GM18870 (cell line): ENCODE measurements around the gene ZFC3H1.
A peak's percentile ranks its signal among the peaks of the same experiment; 100 is the strongest.

Experiments used
- ATAC-seq: cut with Tn5 transposase; IDR thresholded peaks from one replicate; pipeline ENCODE4 v1.9.1; 2021; ENCODE audit warnings: moderate library complexity; ENCODE audit not compliant: unreplicated experiment

ZFC3H1 gene

DNA sequence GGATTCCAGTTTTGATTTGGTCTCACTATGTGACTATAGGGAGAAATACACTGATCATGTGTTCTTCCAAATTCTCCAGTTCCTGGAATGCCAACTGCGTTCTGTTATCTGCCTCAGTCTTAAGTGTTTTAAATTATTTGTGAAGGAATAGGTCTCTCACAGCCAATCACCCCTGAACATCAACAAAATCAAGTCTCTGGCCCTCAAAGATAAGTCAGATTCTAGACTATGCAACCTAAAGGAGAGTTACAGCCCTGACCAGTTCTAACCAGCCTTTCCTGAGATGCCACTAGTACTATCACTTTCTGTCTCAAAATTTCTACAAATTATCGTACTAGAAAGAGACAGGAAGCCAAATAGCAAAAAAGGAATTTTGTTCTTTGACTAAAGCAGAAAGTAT, 22.3 kb downstream of the ZFC3H1 start:
- ATAC-seq, result no peak

DNA sequence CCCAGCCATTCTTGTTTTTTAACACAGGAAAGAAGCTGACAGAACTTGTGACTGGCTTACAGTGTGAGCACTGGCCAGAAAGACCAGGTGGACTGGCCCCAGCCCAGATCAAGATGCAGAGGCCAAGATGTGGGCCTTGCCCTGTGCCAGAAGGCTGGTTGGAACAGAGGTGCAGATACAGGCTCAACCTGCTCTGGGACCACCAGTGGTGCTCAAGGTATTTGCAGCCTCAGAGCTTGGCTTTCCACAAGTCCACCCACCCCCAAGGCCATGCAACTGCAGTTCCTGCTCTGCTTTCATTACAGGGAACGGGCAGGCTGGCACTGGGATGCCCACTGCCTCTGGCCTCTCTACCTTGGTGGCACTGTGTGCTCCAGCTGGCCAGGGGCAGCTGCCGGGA, 23.3 kb downstream of the ZFC3H1 start:
- no peak for ATAC-seq

DNA sequence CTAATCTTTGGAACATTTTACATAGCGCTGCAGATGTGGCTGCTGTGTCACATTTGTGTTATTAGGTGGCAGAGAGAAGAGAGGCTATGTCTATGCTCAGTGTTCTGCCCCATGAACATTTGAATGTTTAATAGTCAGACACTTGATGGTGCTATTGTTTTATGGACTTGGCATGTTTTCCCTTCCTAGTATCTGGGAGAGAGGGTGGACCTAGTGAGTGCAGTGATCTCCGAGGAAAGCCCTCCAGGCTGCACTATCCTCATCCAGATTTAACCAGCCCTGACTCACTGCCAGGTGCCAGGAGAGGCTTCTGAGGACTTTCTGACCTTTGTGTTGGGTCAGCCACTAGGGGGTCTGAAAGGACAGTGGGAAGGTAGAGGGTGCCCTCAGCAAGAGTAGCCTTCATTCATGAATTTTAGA, 24.3 kb downstream of the ZFC3H1 start:
- no peak for ATAC-seq

GRCh38 chr12:71638499-71638898, 25.1 kb downstream of the ZFC3H1 start:
- ATAC-seq, result no peak

DNA sequence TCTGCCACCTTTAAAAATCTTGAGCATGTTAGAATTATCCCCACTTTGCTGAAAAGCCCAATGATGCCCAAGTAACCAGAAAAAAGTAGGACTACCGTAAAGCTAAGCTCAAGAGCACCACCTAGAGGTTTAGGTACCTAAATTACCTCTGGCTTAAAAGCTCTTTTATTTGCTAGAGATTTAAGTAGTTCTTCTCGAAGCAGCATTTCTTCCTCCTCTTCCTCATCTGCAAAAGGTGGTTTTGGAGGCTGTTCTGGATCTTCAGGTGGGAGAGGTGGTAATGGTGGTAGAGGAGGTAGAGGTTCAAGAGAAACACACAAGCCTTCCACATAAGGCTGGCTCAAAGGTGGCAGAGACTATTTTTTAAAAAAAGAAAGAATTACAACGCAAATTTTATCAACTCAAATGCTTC, 26.9 kb downstream of the ZFC3H1 start:
- peak; percentile 70 for ATAC-seq

DNA sequence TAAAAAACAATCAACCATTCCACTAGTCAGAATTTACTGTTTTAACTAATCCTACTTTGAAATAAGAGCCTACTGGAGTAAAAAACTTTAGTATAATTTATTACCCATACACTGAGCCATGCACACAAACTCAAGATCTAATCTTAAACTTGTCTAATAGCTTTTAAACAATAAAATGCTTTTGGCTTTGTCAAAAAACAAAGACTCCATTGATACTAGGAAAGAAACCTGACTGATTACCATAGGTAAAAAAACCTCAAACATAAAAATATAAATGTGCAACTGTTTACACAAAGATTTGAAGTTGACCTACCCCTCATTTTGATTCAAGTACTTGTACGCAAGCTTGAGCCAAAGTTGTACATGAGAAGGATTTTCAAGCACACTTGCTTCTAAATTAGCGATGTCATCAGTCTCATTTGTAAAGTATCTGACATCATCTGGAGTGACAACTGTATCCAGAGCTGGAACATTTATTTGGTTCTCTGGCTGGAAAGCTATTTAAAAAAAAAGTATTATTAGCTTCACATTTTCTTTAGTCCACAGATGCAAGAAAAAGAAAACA, 36.1 kb downstream of the ZFC3H1 start:
- no peak for ATAC-seq

GRCh38 chr12:71626768-71627167, 36.9 kb downstream of the ZFC3H1 start:
- no peak for ATAC-seq

GRCh38 chr12:71626098-71626497, 37.5 kb downstream of the ZFC3H1 start:
- peak; percentile 76 for ATAC-seq

DNA sequence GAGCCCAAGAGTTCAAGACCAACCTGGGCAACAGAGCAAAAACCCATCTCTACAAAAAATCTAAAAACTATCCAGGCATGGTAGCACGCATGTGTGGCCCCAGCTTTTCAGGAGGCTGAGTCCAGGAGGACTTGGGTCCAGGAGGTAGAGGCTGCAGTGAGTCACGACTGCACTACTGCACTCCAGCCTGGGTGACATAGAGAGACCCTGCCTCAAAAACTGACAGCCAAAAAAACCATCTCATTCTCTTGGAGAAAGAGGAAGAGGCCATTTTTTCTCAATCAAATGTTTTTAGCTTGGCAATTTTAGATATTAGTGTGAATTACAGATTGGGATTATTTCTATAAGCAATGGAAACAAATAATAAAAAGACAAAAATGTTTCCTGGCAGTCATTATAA, 38.2 kb downstream of the ZFC3H1 start:
- no peak for ATAC-seq

DNA sequence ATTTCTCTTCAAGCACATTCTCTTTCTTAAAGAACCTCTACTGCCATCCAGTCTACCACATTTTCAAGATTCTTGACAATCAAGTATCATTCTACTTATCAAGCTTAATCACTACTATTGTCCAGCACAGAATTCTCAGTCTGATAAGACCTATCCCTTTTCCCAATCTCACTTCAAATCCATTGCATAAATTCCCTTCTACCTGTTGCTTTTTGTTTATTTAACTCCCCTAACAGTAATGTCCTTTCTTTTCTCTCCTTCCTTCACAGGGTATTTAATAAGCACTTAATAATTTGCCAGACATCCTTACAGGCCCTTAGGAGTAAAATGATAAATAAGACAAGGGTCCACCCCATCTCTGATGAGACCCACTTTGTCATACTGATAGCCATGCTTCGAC, 41.7 kb downstream of the ZFC3H1 start:
- no peak for ATAC-seq

GRCh38 chr12:71610031-71610795, 53.4 kb downstream of the ZFC3H1 start:
- no peak for ATAC-seq

DNA sequence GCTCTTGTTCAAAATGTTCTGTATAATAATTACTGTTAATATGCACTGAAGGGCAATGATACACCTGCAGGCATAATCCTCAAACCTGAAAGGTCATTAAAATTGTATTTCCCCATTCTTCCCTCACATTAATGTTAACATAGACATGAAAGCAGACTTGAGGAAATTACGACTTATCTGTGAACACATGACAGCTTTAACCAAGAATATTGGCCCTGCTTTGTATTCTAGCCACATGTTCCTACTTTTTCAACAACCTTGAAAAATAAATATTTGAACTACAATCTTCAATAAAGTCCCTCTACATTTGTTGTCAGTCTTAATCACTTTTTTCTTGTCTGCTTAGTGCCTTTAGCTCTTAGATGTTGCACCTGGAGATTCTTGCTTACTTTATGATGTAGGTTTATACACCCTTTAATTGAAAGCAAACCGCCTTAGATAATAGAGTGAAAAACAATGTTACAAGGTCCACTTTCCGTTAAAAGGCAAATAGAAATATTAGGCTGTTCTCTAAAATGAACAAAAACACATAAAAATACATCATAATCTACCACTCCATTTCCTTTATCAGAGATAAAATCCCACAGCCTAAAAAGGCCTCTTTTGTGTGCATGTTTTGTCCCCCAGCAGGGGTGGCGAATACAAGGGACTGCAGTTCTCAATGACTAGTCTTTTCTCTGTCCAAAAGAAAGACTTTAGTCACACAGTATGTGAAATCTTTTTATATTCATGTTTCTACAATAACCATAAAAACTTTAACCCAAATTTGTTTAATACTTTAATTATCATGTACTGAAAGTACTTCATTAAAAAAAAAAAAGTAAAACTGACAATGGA, 55.9 kb downstream of the ZFC3H1 start:
- no peak for ATAC-seq

- no peak for ATAC-seq
These were observed 58.6 kb downstream of the ZFC3H1 start for GRCh38 chr12:71605039-71605438.

DNA sequence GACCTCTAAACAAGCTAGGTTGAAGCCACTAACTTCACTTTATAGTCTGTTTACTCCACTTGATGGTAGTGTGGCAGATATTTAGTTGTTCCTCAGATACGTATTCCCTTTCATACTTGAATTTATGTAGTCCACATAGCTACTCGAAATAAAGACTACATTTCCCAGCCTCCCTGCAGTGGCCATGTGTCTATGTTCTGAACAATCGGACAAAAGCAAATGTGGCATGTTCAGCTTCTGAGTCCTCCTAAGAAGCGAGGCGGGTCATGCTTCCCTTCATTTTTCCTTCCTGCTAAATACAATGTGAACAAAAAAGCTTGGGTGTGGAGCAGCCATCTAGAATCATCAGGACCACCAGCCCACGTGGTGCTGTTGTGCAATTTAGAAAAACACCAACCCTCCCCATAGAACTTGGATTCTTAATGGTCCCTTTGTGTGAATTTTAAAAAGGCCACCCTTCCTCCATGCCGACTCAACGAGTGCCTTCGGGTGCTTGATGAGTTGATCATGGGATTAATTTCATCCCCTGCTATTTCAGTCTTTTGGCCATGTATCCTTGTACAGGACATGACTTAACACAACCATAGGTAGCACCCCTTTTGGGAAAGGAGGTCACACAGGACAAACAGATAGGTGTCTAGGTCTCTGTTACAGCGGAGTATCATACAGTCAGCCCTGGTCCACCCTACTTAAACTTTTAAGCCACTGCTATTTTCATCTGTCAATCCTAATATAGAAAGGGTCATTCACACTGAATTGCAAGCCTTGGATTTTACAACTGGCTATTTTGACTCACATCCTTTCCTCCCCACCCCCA, 60.7 kb downstream of the ZFC3H1 start:
- no peak for ATAC-seq

DNA sequence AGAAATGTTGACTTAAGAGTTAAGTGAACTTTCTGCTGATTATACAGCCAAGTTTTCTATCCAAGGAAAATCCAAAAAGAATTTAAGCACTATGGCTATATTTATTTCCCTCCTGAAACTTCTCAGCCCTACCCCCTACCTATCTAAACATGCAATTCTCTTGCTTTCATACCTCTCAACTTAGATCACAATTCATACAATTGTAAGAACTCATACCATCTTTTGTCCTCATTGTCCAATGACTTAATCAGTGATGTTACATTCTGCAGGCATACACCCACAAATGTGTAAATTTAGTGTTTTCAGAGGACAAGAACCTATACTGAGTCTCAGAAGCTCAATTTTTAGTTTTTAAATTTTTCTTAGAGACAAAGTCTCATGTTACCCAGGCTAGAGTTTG, 62.1 kb downstream of the ZFC3H1 start:
- ATAC-seq, result no peak

- no peak for ATAC-seq
These were observed 64.4 kb downstream of the ZFC3H1 start for GRCh38 chr12:71599210-71599609.

DNA sequence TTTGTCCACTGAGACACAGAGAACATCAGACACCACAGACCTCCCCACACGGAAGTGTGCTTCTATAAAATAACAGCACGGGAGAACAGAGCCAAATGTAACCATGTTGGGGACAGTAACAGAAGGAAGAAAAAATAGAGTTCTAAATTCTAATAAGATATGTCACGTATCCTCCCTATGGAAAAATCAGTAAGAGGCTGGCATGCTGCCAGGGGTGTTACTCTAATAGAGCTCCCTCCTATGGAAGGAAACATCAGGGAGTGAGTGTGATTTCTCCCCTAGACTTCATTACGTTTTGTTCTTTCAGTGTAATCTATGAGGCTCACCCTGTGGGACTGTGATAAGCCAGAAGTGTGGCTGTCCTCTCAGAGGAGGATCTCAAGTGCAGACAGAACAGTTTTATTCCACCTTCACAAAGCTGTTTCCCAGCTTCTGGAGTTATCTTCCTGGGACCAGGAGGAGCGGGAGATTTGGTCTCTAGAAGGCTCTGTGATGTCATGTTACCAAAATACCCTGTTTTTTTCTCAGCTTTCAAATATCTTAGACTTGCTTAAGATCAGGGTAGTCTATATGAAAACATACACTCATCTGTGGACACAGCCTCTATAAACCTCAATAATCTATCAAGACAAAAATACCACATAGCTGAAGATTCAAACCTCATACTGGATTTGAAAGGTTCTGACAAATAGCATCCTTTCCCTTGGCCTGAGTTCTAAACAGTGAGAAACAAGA, 69.3 kb downstream of the ZFC3H1 start:
- ATAC-seq, result no peak

GRCh38 chr12:71592841-71593240, 70.8 kb downstream of the ZFC3H1 start:
- ATAC-seq, result no peak

DNA sequence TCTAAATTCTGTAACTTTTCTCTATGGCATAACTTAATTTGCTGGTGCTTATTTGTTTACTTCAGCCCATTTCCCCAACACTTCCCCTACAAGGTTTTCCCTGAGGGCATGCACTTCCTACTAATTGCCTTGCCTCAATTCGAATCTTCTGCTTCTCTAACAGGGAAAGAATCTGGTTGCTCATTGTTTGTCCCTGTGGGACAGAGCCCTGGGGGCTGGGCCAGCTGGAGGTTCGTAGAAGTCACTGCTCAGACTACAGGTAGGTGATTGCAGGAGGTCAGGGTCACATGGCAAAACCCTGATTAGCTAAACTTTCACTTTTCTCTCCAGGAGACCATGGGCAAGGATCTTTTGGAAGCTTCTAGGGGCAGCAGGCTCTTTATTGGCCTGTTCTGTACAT, 72.0 kb downstream of the ZFC3H1 start:
- ATAC-seq, result no peak

- ATAC-seq, result no peak
These were observed 74.2 kb downstream of the ZFC3H1 start for GRCh38 chr12:71589478-71589881.
